Prostate gland (tissue), 2 donors: Measurements from ENCODE around the gene NIP7. TPM values are rescaled to one million over a fixed set of nuclear protein-coding genes. Genes with fewer than 3 reads are reported as not detected.

ENCODE experiments used
- DNase-seq: peaks from one replicate; pipeline ENCODE4 v3.0.0-alpha.2; 2019; ENCODE audit warnings: low spot score
- H3K27ac ChIP-seq, 2 donors: fragments of 200-600 bp; sonication (generic); 2 replicates each; pipeline ENCODE4 v1.5.1; 2017 to 2019
- H3K27me3 ChIP-seq: fragments of 200-600 bp; sonication (generic); replicated peaks from 2 replicates; pipeline ENCODE4 v1.5.1; 2019; ENCODE audit not compliant: insufficient read depth
- H3K36me3 ChIP-seq, 2 donors: fragments of 200-600 bp; sonication (generic); 1 replicate in 1 of 2; 2 replicates in 1 of 2; pipeline versions ENCODE4 v1.5.1 to v1.8.1; 2017 to 2019
- H3K4me1 ChIP-seq: fragments of 200-600 bp; sonication (generic); replicated peaks from 2 replicates; pipeline ENCODE4 v1.5.1; 2019
- H3K4me3 ChIP-seq, 2 donors: fragments of 200-600 bp; sonication (generic); 2 replicates each; pipeline ENCODE4 v1.5.1; 2017 to 2019
- H3K9me3 ChIP-seq: fragments of 200-600 bp; sonication (generic); 2 replicates; pipeline ENCODE4 v1.5.1; 2017
- POLR2A ChIP-seq: fragments of 450-650 bp; IDR thresholded peaks from one replicate; pipeline ENCODE4 v1.6.1; 2016; ENCODE audit warnings: antibody characterized with exemption, mild to moderate bottlenecking
- POLR2AphosphoS5 ChIP-seq: sonication (generic); formaldehyde crosslinking; IDR thresholded peaks from one replicate; pipeline ENCODE4 v1.6.1; 2017; ENCODE audit warnings: antibody characterized with exemption
- WGBS: methylation state at CpG from one replicate; pipeline ENCODE4 v1.1.5; 2018; 5-methylcytosine and 5-hydroxymethylcytosine counted together
- intact Hi-C: fragments of 100-400 bp; cut with DNase I; formaldehyde crosslinking; loops from one replicate; pipeline ENCODE4 v1.14.2; 2022
- total RNA-seq, 2 donors: library from RNA; depleted of rRNA; stranded (reverse); fragments of >200 nt; gene quantifications; one replicate each; pipeline ENCODE4 v1.1.0, GENCODE V29; 2016
- TF ChIP-seq, protein P1 (sequence below), 4 experiments: fragments of 200-600 bp in 2 of 4; fragments of 450-650 bp in 2 of 4; sonication (generic) in 2 of 4; IDR thresholded peaks; 1 replicate in 3 of 4; 2 replicates in 1 of 4; pipeline ENCODE4 v1.5.1; 2016 to 2019; ENCODE audit warnings: antibody characterized with exemption in 4 of 4, mild to moderate bottlenecking in 2 of 4, moderate library complexity in 2 of 4

Gene NIP7
- total RNA-seq, 2 donors from 2014 or later: 11.2 to 19.4 TPM

DNA sequence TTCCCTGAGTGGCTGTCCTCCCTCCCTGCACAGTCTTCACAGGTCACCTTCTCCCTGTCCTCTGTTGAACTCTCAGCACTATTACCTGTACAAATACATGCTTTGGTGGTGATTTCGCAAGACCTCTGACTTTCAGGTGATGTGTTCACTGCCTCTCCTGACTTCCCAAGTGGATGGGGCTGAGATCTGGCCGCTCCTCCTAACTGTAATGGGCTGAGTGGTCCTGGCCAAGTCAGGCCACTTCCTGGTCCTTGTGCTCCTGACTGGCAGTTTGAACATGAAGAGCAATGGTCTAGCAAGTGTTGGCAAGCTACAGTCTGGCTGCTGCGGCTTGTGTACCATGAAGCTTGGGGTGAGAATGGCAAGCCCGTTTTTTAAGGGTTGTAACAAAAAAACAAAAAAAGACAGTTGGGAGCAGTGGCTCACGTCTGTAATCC, 23.7 kb downstream of the NIP7 start:
- Histone ChIP-seq H3K36me3 (peaks cover 0 to 8% of the 10 kb centered on the region in 2 donors), H3K27ac (no peak overlapping the region), H3K9me3 (no peaks in the 10 kb centered on the region), H3K4me1 (no peaks in the 10 kb centered on the region), H3K4me3 (no peak overlapping the region), H3K27me3 (no peaks in the 10 kb centered on the region)
- 82% methylated on average over 5 of the region's 5 CpGs for WGBS
- DNase-seq: no peak
- intact Hi-C loops: no loop called here
- TF ChIP-seq, protein P1, sequence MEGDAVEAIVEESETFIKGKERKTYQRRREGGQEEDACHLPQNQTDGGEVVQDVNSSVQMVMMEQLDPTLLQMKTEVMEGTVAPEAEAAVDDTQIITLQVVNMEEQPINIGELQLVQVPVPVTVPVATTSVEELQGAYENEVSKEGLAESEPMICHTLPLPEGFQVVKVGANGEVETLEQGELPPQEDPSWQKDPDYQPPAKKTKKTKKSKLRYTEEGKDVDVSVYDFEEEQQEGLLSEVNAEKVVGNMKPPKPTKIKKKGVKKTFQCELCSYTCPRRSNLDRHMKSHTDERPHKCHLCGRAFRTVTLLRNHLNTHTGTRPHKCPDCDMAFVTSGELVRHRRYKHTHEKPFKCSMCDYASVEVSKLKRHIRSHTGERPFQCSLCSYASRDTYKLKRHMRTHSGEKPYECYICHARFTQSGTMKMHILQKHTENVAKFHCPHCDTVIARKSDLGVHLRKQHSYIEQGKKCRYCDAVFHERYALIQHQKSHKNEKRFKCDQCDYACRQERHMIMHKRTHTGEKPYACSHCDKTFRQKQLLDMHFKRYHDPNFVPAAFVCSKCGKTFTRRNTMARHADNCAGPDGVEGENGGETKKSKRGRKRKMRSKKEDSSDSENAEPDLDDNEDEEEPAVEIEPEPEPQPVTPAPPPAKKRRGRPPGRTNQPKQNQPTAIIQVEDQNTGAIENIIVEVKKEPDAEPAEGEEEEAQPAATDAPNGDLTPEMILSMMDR (IDR thresholded peaks at IDR 0.05): no peak
- no peak for TF ChIP-seq POLR2A
- no peak for TF ChIP-seq POLR2AphosphoS5

- peaks cover 0 to 10% of the 10 kb centered on the region in 2 donors for H3K36me3 ChIP-seq
Measured at GRCh38 chr16:69364088-69364487, 24.5 kb downstream of the NIP7 start.

DNA sequence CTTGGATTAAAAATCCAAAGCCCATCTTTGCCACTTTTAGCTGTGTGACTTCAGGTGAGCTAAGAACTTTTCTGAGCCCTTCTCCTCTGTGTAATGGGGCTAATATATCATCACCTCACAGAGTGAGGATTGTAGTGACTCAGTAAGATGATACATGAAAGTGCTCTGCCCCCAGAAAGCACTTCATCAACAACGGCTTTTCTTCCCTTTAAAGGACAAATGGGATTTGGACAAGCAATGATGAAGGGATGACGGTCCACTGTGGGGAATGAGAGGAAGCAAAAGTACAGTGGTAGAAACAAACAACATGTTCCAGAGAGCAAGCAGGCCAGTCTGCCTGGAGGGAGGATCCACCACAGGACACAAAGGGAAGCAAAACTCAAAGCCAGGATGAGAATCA, 26.3 kb downstream of the NIP7 start:
- Histone ChIP-seq H3K27ac (no peak overlapping the region), H3K4me1 (no peaks in the 10 kb centered on the region), H3K36me3 (peaks cover 0 to 10% of the 10 kb centered on the region in 2 donors), H3K27me3 (no peaks in the 10 kb centered on the region), H3K4me3 (no peak overlapping the region), H3K9me3 (no peaks in the 10 kb centered on the region)
- DNase-seq: no peak
- intact Hi-C loops: no loop called here
- WGBS: 89% methylated on average over 2 of the region's 2 CpGs
- TF ChIP-seq, protein P1 (IDR thresholded peaks at IDR 0.05): no peak
- TF ChIP-seq POLR2A (no peak), POLR2AphosphoS5 (no peak)

More at GRCh38 chr16:69364088-69364487, 24.5 kb downstream of the NIP7 start:
- no peaks in the 10 kb centered on the region for H3K9me3 ChIP-seq
- WGBS: 88% methylated on average over 2 of the region's 2 CpGs
- H3K27me3 ChIP-seq: no peaks in the 10 kb centered on the region
- TF ChIP-seq, protein P1 (IDR thresholded peaks at IDR 0.05): no peak
- TF ChIP-seq POLR2AphosphoS5 (no peak), POLR2A (no peak)
- no peak for DNase-seq
- H3K4me3 ChIP-seq: no peak overlapping the region
- intact Hi-C loops: no loop called here
- no peak overlapping the region for H3K27ac ChIP-seq
- no peaks in the 10 kb centered on the region for H3K4me1 ChIP-seq

- H3K36me3 ChIP-seq: peaks cover 0 to 10% of the 10 kb centered on the region in 2 donors
- no peak for TF ChIP-seq POLR2A
- TF ChIP-seq, protein P1 (IDR thresholded peaks at IDR 0.05): no peak
- TF ChIP-seq POLR2AphosphoS5: no peak
- no peak for DNase-seq
- no peaks in the 10 kb centered on the region for H3K9me3 ChIP-seq
- no peak overlapping the region for H3K4me3 ChIP-seq
- intact Hi-C loops: no loop called here
- WGBS: 88% methylated on average over 7 of the region's 7 CpGs
- H3K27ac ChIP-seq: no peak overlapping the region
- no peaks in the 10 kb centered on the region for H3K4me1 ChIP-seq
- H3K27me3 ChIP-seq: no peaks in the 10 kb centered on the region
Measured at GRCh38 chr16:69366431-69366830, 26.9 kb downstream of the NIP7 start.

- Histone ChIP-seq H3K9me3 (no peaks in the 10 kb centered on the region), H3K4me3 (no peak overlapping the region), H3K36me3 (peaks cover 0 to 10% of the 10 kb centered on the region in 2 donors), H3K27me3 (no peaks in the 10 kb centered on the region), H3K27ac (no peak overlapping the region), H3K4me1 (no peaks in the 10 kb centered on the region)
- TF ChIP-seq, protein P1 (IDR thresholded peaks at IDR 0.05): no peak
- no peak for TF ChIP-seq POLR2A
- TF ChIP-seq POLR2AphosphoS5: no peak
- no peak for DNase-seq
- 84% methylated on average over 7 of the region's 7 CpGs for WGBS
- intact Hi-C loops: no loop called here
Measured at GRCh38 chr16:69367980-69368379, 28.4 kb downstream of the NIP7 start.
